ENCODE measurements around the gene CEP57. TPM values are rescaled to one million over a fixed set of nuclear protein-coding genes. Genes with fewer than 3 reads are reported as not detected.

The CEP57 gene
- total RNA-seq, 1 experiment from 2014 or later, result 58.0 TPM

DNA sequence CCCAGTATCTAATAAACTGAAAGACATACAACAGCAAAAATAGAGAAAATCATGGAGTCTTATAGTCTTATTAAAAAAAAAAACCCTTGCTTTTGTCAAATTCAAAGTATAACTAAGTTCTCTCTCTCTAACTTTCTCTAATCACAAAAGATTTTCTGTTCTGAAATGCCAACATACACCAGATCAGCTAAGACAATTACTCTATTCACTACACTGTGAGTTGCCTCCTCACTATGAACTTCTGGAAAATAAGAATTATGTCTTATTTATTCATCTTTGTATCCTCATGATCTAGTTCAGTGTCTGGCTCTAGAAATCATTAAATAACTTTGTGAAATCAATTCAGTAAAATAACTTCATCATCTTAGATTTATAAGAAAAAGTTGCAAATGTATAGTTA lies 13.4 kb upstream of the CEP57 start:
- no peak overlapping the region for H3K23ac ChIP-seq (ENCODE audit: insufficient read length, low read depth, low read length)
- no peaks in the 10 kb centered on the region for H3K9me3 ChIP-seq (ENCODE audit: control insufficient read depth, low read depth, low read length)
- H3K14ac ChIP-seq (ENCODE audit: insufficient read depth, low read length), result no peak overlapping the region
- H3K56ac ChIP-seq (ENCODE audit: insufficient read length, low read depth, low read length), result no peak overlapping the region
- H4K8ac ChIP-seq (replicated peaks; ENCODE audit: insufficient read length, low read depth, low read length), result no peak overlapping the region
- no peak overlapping the region for H3K4me2 ChIP-seq (ENCODE audit: insufficient read depth, insufficient read length, low read length)
- no peak overlapping the region for H3K27ac ChIP-seq (ENCODE audit: insufficient read length, low read depth, low read length)
- no peak overlapping the region for H2AK5ac ChIP-seq (ENCODE audit: insufficient read length, low read length)
- H3T11ph ChIP-seq (ENCODE audit: low read length), result no peak overlapping the region
- Mint-ChIP-seq H3K27ac (no peak overlapping the region), H3K4me1 (peaks cover 0 to 2% of the 10 kb centered on the region in 2 experiments; a peak in 1 of 4 replicates), H3K27me3 (ENCODE audit: low read depth) (no peaks in the 10 kb centered on the region), H3K9me3 (no peaks in the 10 kb centered on the region), H3K4me3 (no peak overlapping the region), H3K36me3 (ENCODE audit: insufficient read depth in 1 of 3, low read depth in 3 of 3) (peaks cover 21 to 77% (median 77%) of the 10 kb centered on the region in 3 experiments)
- no peaks in the 10 kb centered on the region for H3K4me1 ChIP-seq (ENCODE audit: insufficient read depth, low read length)
- no peak overlapping the region for H2BK15ac ChIP-seq (ENCODE audit: low read depth, low read length)
- no peaks in the 10 kb centered on the region for H3K23me2 ChIP-seq (ENCODE audit: insufficient read length, low read depth, low read length, poor library complexity, severe bottlenecking)
- no peak for DNase-seq
- no peak overlapping the region for H2AFZ ChIP-seq (ENCODE audit: low read length)
- H4K20me1 ChIP-seq (ENCODE audit: control insufficient read depth, insufficient read depth, insufficient read length), result no peaks in the 10 kb centered on the region
- TF ChIP-seq, protein P1, sequence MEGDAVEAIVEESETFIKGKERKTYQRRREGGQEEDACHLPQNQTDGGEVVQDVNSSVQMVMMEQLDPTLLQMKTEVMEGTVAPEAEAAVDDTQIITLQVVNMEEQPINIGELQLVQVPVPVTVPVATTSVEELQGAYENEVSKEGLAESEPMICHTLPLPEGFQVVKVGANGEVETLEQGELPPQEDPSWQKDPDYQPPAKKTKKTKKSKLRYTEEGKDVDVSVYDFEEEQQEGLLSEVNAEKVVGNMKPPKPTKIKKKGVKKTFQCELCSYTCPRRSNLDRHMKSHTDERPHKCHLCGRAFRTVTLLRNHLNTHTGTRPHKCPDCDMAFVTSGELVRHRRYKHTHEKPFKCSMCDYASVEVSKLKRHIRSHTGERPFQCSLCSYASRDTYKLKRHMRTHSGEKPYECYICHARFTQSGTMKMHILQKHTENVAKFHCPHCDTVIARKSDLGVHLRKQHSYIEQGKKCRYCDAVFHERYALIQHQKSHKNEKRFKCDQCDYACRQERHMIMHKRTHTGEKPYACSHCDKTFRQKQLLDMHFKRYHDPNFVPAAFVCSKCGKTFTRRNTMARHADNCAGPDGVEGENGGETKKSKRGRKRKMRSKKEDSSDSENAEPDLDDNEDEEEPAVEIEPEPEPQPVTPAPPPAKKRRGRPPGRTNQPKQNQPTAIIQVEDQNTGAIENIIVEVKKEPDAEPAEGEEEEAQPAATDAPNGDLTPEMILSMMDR (conservative IDR thresholded peaks at IDR 0.05), result no peak
- no peaks in the 10 kb centered on the region for H3K27me3 ChIP-seq (ENCODE audit: insufficient read depth, low read length)
- H3K79me1 ChIP-seq (ENCODE audit: insufficient read depth, low read depth, low read length, poor library complexity, severe bottlenecking), result no peaks in the 10 kb centered on the region
- H2BK5ac ChIP-seq (ENCODE audit: insufficient read length, low read length), result no peak overlapping the region
- H3K9ac ChIP-seq (ENCODE audit: extremely low read depth, insufficient read length, low read length), result no peak overlapping the region
- H4K91ac ChIP-seq (ENCODE audit: insufficient read length, low read depth, low read length), result no peak overlapping the region
- H3K18ac ChIP-seq (ENCODE audit: insufficient read length, low read depth, low read length), result no peak overlapping the region
- no peak overlapping the region for H2BK120ac ChIP-seq (ENCODE audit: low read depth, low read length, poor library complexity, severe bottlenecking)
- H3K4ac ChIP-seq (ENCODE audit: low read depth, low read length), result no peak overlapping the region
- no peak overlapping the region for H2BK20ac ChIP-seq (ENCODE audit: low read depth, low read length, poor library complexity, severe bottlenecking)
- no peaks in the 10 kb centered on the region for H3K79me2 ChIP-seq (ENCODE audit: insufficient read depth, low read length)
- no peak overlapping the region for H4K5ac ChIP-seq (ENCODE audit: insufficient read length, low read depth, low read length)
- no peak overlapping the region for H2BK12ac ChIP-seq (ENCODE audit: insufficient read length, low read depth, low read length)

Data from H9 (cell line).